Fibroblast of gingiva (primary cell): ENCODE data around the gene ELOVL3.
"Not testable (repeated sequence)": the region's sequence is repeated elsewhere in the genome, so short reads cannot be mapped to it uniquely, and the experiment has no call there.

ENCODE experiments used
- DNase-seq: peaks from one replicate; pipeline ENCODE4 v3.0.0-alpha.2; 2011; ENCODE audit warnings: low read depth

Gene ELOVL3

GRCh38 chr10:102225646-102226541 is at the start of gene ELOVL3:
Gene ELOVL3, plus strand, starts transcription at chr10:102226299. Its CDS starts 250 bp downstream, at chr10:102226549.
- peak; percentile 93 for DNase-seq

- DNase-seq, result no peak
Measured at GRCh38 chr10:102184606-102185005, 41.5 kb upstream of the ELOVL3 start.

GRCh38 chr10:102185272-102185671 is 40.8 kb upstream of the ELOVL3 start:
- DNase-seq, result no peak

- DNase-seq, result peak; percentile 53
Measured at GRCh38 chr10:102185811-102186527, 40.1 kb upstream of the ELOVL3 start.

- DNase-seq, result no peak
Measured at GRCh38 chr10:102188298-102188940, 37.7 kb upstream of the ELOVL3 start.

- DNase-seq, result not testable (repeated sequence)
Measured at GRCh38 chr10:102188941-102189898, 36.9 kb upstream of the ELOVL3 start.

- DNase-seq, result no peak
Measured at GRCh38 chr10:102191956-102192355, 34.1 kb upstream of the ELOVL3 start.

GRCh38 chr10:102195296-102195870 is 30.7 kb upstream of the ELOVL3 start:
- no peak for DNase-seq

GRCh38 chr10:102196893-102197292 is 29.2 kb upstream of the ELOVL3 start:
- DNase-seq, result no peak

GRCh38 chr10:102198027-102198426 is 28.1 kb upstream of the ELOVL3 start:
- no peak for DNase-seq

GRCh38 chr10:102200751-102201640 is 25.1 kb upstream of the ELOVL3 start:
- no peak for DNase-seq

GRCh38 chr10:102202386-102202785 is 23.7 kb upstream of the ELOVL3 start:
- no peak for DNase-seq

GRCh38 chr10:102208311-102209035 is 17.6 kb upstream of the ELOVL3 start:
- DNase-seq, result no peak

GRCh38 chr10:102211615-102212299 is 14.3 kb upstream of the ELOVL3 start:
- no peak for DNase-seq

GRCh38 chr10:102213599-102213998 is 12.5 kb upstream of the ELOVL3 start:
- not testable (repeated sequence) for DNase-seq

- DNase-seq, result no peak
Measured at GRCh38 chr10:102219370-102219769, 6.7 kb upstream of the ELOVL3 start.

- no peak for DNase-seq
Measured at GRCh38 chr10:102220612-102221011, 5.5 kb upstream of the ELOVL3 start.

GRCh38 chr10:102222797-102223196 is 3.3 kb upstream of the ELOVL3 start:
- DNase-seq, result no peak

- no peak for DNase-seq
Measured at GRCh38 chr10:102226542-102226870, 407 bp downstream of the ELOVL3 start.
